Right cardiac atrium (tissue), 5 donors: Measurements from ENCODE around the gene ZNF622. TPM values are rescaled to one million over a fixed set of nuclear protein-coding genes. Genes with fewer than 3 reads are reported as not detected.

ENCODE experiments used
- ATAC-seq, 2 donors: fragments of 200-7000 bp; cut with Tn5 transposase; one replicate each; pipeline versions ENCODE4 v1.8.0 to v1.9.1; 2020; ENCODE audit warnings: moderate library complexity in 2 of 2, mild to moderate bottlenecking in 1 of 2
- DNase-seq, 3 donors: peaks; one replicate each; pipeline ENCODE4 v3.0.0-alpha.2; 2020
- H3K27ac ChIP-seq: one replicate; pipeline ENCODE4 v1.5.1; 2013; ENCODE audit warnings: mild to moderate bottlenecking, low read length, control low read depth, moderate library complexity
- H3K27me3 ChIP-seq: one replicate; pipeline ENCODE4 v1.6.1; 2013; ENCODE audit not compliant: control insufficient read depth, insufficient read depth
- H3K4me1 ChIP-seq: one replicate; pipeline ENCODE4 v1.6.1; 2013; ENCODE audit warnings: low read length; ENCODE audit not compliant: control insufficient read depth, insufficient read depth
- H3K4me3 ChIP-seq: one replicate; pipeline ENCODE4 v1.5.1; 2013; ENCODE audit warnings: low read length, control low read depth
- H3K9me3 ChIP-seq: one replicate; pipeline ENCODE4 v1.6.1; 2013; ENCODE audit warnings: low read length; ENCODE audit not compliant: control insufficient read depth
- WGBS: extraction: QIAGEN DNeasy Blood & Tissue Kit; methylation state at CpG from one replicate; pipeline ENCODE4 v1.1.7; 2013; 5-methylcytosine and 5-hydroxymethylcytosine counted together
- intact Hi-C, 4 donors: fragments of 100-400 bp; cut with DNase I; formaldehyde crosslinking; loops; one replicate each; pipeline versions ENCODE4 v1.11.0 to v1.14.0; 2022 to 2023
- polyA plus RNA-seq: library from polyadenylated mRNA; stranded (reverse); fragments of 200-250 nt; gene quantifications from one replicate; pipeline ENCODE4 v1.2.3, GENCODE V29; 2013
- total RNA-seq, 4 donors: library from RNA; stranded (reverse); fragmentation: NEBNext Ultra II Directional; extraction: Animal tissue kit (Norgen Biotek cat#: 25700); gene quantifications; one replicate each; pipeline ENCODE4 v1.2.1, GENCODE V29; 2021
- donor health status: healthy with polysubstance abuse.
- donor health status: DM: no; HTN: yes; CAD: no.
- donor health status: DM: no; HTN: no; CAD: no.
- donor health status: DM: no; HTN: yes; CAD: no; lungs with severe emphysema.
- donor health status: DM: yes; HTN: yes; CAD: no.

The ZNF622 gene
- total and polyA plus RNA-seq, 5 donors: 35.9 to 51.0 (median 40.9) TPM

DNA sequence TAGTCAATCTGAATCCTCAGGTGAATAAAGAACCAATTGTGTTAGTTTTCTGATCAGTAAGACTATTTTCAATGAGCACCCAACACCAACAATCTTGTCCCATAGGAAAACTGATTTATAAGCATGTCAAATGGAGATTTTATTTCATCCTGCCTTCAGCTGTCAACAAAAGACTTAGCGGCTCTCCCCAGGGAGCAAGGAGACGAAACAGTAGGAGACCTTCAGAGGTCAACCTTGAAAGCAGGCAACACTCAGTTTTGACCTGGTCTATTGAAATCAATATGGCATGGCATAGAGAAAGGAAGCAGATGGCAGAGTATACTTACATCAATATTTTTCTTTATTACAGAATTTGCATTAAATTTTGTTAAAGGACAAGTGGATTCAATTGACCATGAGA lies 34.1 kb downstream of the ZNF622 start:
- no peaks in the 10 kb centered on the region for H3K4me1 ChIP-seq
- no peaks in the 10 kb centered on the region for H3K27me3 ChIP-seq
- ATAC-seq (no peak), DNase-seq (no peak)
- peaks cover 2% of the 10 kb centered on the region for H3K9me3 ChIP-seq
- H3K27ac ChIP-seq: no peak overlapping the region
- H3K4me3 ChIP-seq: no peak overlapping the region
- 60% methylated on average over 2 of the region's 2 CpGs for WGBS
- intact Hi-C loops: no loop called here

DNA sequence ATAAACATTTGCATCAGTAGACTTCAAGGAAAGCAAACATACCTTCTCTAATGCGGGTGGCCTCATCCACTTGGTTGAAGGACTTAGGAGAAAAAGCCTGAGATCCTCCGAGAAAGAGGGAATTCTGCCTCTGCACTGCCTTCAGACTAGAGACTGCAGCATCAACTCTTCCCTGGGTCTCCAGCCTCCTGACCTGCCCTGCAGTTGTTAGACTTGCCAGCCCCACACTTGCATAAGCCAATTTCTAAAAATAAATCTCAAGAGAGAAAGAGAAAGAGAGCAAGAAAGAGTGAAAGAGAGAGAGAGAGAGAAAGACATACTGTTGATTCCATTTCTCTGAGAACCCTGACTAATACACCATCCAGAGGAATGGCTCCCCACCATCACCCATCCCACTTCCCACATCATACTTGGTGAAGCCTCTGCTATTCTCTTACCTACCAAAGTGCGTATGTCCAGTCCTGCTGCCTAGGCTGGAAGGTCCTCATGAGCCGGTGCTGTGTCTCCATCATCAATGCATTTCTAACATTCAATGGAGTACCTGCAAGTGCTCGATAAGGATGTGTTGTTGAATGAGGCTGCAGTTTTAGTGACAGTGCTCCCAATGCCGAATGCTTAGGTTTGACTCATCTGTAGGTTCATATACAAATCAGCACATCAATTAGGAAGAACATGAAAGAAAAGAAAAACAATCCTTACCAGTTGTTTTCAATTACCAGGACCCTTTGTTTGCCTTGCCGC lies 35.1 kb downstream of the ZNF622 start:
- Histone ChIP-seq H3K4me3 (no peak overlapping the region), H3K9me3 (peaks cover 2% of the 10 kb centered on the region), H3K27ac (no peak overlapping the region), H3K4me1 (no peaks in the 10 kb centered on the region), H3K27me3 (no peaks in the 10 kb centered on the region)
- WGBS: 91% methylated on average over 7 of the region's 7 CpGs
- DNase-seq (no peak), ATAC-seq (no peak)
- intact Hi-C loops: no loop called here

DNA sequence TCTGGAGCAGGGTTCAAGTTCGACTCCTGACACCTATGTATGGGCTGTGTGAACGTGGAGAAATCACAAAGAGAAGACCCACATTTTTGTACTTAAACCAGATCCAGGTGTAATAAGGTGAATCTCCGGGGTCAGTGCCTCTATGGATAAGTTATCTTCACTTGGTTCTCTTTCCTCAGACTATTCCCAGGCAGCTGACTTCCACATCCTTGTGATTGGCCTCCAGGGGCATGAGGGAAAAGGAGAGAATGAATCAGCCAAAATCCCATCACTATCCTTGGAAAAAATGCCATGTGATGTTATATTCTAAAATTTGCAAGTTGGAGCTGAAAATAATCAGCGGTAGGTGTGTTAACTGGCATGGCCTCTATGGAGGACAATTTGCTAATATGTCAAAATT lies 37.2 kb downstream of the ZNF622 start:
- no peak for DNase-seq
- no peaks in the 10 kb centered on the region for H3K27me3 ChIP-seq
- intact Hi-C loops: no loop called here
- no peak overlapping the region for H3K27ac ChIP-seq
- no peaks in the 10 kb centered on the region for H3K4me1 ChIP-seq
- peaks cover 2% of the 10 kb centered on the region for H3K9me3 ChIP-seq
- no peak for ATAC-seq
- WGBS: 83% methylated on average over 4 of the region's 4 CpGs
- no peak overlapping the region for H3K4me3 ChIP-seq

DNA sequence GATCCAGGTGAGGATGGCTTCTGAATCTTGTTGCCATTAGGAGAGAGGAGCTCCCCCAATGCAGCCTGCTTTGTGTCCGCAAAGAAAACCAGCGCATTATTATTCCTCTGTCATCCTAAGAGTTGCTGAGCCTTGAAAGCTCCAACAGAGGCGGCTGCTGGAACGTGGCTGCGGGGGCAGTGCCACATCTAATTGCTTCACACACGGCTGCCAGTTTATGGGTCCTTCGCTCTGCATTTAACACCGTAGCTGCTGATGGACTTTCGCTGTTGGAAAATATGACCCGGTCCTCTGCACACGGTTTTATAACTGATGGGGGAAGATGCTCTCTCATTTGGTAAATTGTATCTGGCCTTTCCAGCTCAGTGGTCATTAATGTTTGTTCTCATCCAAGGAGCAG lies 38.0 kb downstream of the ZNF622 start:
- no peak overlapping the region for H3K27ac ChIP-seq
- 41% methylated on average over 11 of the region's 11 CpGs for WGBS
- no peaks in the 10 kb centered on the region for H3K27me3 ChIP-seq
- DNase-seq (no peak), ATAC-seq (no peak)
- peaks cover 2% of the 10 kb centered on the region for H3K9me3 ChIP-seq
- H3K4me3 ChIP-seq: no peak overlapping the region
- no peaks in the 10 kb centered on the region for H3K4me1 ChIP-seq
- intact Hi-C loops: no loop called here

DNA sequence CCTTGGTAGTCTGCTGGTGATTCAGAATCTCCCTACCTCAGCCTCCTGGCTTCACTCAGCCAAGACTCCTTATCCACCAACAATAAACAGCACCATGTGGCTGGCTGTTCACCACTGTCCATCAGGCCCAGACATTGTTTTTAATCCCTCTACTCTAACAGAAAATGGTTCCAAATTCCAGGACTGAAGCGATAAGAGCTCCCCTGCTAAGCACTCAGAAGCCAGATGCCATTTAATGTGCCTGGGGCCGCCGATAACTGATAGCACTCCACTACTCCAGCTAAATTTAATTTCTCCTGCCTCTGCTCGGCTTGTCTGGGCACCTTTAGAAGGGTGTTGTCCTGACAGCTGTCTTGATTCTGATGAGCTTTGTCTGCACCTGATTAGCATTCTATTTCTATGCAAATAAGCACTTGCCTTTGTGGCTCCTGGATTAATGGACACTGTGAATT lies 47.1 kb downstream of the ZNF622 start:
- Histone ChIP-seq H3K9me3 (no peaks in the 10 kb centered on the region), H3K27me3 (no peaks in the 10 kb centered on the region), H3K4me1 (peaks cover 3% of the 10 kb centered on the region), H3K27ac (peak overlapping the region; percentile 85), H3K4me3 (no peak overlapping the region)
- intact Hi-C loops: no loop called here
- ATAC-seq (peak; percentile 94 to 96), DNase-seq (peak in 2 of 3 donors; percentile 19 to 61)
- WGBS: 20% methylated on average over 4 of the region's 4 CpGs

DNA sequence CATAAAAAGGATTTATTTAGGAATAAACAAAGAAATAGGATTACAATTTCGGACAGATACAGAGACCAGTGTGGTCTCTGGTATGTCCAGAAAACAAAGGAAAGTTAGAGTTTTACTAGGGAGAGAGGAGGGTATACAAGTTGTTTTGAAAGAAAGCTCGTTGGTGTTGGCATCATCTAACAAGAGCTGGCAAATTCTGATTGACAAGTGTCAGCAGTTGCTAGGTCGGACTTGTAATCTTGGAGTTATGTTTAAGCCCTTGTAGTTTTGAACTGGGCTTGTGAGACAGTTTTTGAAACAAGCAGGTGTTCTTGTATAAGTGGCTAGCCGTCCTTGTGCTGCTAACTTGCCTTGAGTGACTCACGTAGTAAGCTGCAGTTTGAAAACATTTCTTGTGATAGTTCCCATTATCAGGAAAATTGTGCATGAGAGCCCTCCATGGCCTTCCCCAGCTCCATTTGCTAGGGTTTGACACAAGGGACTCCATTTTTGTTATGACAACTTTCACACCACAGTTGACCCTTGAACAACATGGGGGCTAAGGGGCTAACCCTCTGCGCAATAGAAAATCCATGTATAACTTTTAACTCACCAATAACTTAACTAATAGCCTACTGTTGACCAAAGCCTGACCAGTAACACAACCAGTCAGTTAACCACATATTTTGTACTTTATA lies 48.1 kb downstream of the ZNF622 start:
- no peak for ATAC-seq
- 69% methylated on average over 6 of the region's 6 CpGs for WGBS
- Histone ChIP-seq H3K4me1 (peaks cover 3% of the 10 kb centered on the region), H3K27ac (no peak overlapping the region), H3K27me3 (no peaks in the 10 kb centered on the region), H3K4me3 (no peak overlapping the region), H3K9me3 (no peaks in the 10 kb centered on the region)
- intact Hi-C loops: no loop called here
- no peak for DNase-seq

DNA sequence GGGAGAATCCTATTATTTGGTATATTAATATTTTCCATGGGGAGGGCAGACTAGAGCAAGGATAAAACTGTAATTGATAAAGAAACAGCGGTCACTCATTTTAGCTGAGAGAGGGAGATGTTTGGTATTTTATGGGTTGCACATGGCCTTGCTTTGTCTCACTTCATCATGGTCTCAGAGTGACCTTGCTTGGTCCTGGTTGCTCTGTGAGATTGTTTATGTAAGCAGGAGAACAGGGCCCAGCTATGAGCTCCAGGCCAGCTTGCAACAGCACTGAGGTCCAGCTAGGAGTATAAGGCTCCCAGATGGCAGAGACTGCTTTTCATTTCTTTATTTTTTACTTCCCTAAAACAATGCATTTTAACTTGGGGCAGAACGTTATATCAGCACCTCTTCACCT lies 50.7 kb downstream of the ZNF622 start:
- Histone ChIP-seq H3K27me3 (no peaks in the 10 kb centered on the region), H3K27ac (no peak overlapping the region), H3K9me3 (no peaks in the 10 kb centered on the region), H3K4me3 (no peak overlapping the region), H3K4me1 (peaks cover 3% of the 10 kb centered on the region)
- WGBS: 86% methylated on average over 2 of the region's 2 CpGs
- DNase-seq (no peak), ATAC-seq (no peak)
- intact Hi-C loops: no loop called here

DNA sequence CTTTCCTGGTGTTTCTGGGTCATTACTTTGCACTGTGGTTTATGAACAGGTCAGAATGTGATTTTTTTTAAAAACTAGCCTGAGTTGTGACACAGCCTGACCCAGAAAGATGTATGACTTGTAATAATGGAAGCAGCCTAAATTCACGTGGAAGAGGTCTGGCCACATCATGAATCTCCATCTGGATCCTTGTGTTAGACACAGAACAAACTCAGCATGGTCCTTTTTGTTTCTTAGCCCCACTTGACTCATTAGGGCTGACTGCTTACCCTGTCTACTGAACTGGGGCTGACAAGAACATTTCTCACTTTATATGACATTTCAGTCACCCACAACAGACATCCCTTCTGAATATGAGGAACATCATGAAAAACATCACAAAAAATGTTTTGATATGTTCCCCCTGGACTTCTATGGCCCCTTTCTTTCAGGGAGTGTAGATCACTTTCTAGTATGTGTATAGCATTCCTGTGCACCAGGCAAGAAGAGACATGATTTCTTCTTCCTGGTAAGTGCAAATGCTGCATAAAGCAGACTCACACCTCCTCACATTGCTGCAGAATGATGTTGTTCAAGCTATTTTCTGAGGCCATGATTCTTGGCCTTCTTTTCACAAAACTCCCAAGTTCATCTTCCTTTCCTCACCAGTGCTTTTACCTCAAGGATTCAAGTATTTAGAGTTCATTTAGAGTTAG lies 52.3 kb downstream of the ZNF622 start:
- 75% methylated on average over 1 of the region's 1 CpG for WGBS
- no peak overlapping the region for H3K4me3 ChIP-seq
- H3K27me3 ChIP-seq: no peaks in the 10 kb centered on the region
- peaks cover 2% of the 10 kb centered on the region for H3K4me1 ChIP-seq
- H3K9me3 ChIP-seq: no peaks in the 10 kb centered on the region
- intact Hi-C loops: no loop called here
- H3K27ac ChIP-seq: no peak overlapping the region
- ATAC-seq (no peak), DNase-seq (no peak)

DNA sequence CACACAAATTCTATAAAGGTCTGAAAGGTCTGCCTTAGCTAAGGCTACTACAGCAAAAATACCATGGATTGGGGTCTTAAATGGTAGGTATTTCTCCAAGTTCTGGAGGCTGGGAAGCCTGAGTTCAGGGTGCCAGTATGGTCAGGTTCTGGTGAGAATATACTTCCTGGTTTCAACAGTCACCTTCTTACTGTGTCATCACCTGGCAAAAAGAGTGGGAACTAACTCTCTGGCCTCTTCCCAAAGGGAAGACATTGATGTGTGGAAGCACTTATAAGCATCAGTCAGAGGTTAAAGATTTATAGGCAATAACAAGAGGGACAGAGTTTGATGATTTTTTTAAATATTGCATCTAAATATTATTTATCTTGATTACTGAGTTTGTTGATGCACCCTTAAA lies 53.0 kb downstream of the ZNF622 start:
- ATAC-seq: no peak
- intact Hi-C loops: no loop called here
- no peak for DNase-seq

DNA sequence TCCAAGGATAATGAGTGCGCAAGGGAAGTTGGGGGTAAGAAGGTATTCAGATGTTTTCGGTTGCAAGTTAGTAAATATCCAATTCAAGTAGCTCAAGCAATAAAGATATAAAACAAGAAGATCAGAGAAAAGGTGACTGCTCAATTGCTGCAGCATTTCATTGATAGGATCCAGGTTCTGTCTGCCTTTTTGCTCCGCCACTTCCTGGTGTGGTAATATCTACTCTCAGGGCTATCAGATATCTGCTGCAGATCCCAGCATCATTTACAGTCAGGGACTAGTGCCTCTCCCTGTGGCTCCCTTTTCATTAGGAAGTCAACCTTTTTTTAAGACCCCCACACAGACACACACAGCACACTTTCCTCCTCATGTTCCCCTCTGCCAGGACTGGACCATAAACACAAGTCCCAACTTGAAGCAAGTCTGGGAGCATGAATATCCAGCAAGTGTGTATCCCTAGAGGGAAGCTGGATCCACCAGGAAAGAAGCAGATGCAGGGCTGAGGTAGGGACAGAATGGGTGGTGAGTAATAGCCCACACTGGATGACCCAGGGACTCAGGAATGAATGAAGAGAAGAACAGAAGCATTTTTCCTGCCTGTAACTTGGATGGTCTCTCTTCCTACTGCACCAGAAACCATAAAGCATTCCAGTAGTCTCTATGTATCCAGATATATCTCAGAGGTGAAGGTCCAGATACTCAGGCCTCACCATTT lies 53.7 kb downstream of the ZNF622 start:
- WGBS: 77% methylated on average over 3 of the region's 3 CpGs
- ATAC-seq (no peak), DNase-seq (no peak)
- H3K27me3 ChIP-seq: no peaks in the 10 kb centered on the region
- H3K9me3 ChIP-seq: no peaks in the 10 kb centered on the region
- H3K4me3 ChIP-seq: no peak overlapping the region
- intact Hi-C loops: no loop called here
- H3K4me1 ChIP-seq: no peaks in the 10 kb centered on the region
- H3K27ac ChIP-seq: no peak overlapping the region

More for the DNA sequence above, 53.0 kb downstream of the ZNF622 start:
- Histone ChIP-seq H3K27ac (no peak overlapping the region), H3K9me3 (no peaks in the 10 kb centered on the region), H3K4me3 (no peak overlapping the region), H3K4me1 (peaks cover under 1% of the 10 kb centered on the region), H3K27me3 (no peaks in the 10 kb centered on the region)

DNA sequence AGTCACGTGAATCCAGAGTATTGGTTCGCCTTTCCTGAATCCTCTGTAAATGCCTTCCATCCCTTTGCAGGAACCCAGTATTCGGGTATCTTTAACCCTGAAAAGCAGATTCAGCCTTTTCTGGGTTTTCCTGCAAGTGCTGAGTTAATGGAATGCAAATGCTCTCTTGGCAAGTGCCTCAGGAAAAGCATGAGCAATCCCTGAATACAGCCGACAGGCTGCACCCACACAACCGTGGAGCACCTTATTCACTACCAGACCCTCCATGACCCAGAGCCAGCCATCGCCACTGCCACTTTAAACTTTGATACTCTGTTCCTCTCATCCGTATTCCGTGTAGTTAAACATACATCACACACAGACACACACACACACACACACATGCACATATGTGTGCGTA lies 54.4 kb downstream of the ZNF622 start:
- Histone ChIP-seq H3K4me3 (no peak overlapping the region), H3K27ac (no peak overlapping the region), H3K4me1 (no peaks in the 10 kb centered on the region), H3K9me3 (no peaks in the 10 kb centered on the region), H3K27me3 (no peaks in the 10 kb centered on the region)
- WGBS: 75% methylated on average over 9 of the region's 9 CpGs
- DNase-seq (no peak), ATAC-seq (no peak)
- intact Hi-C loops: no loop called here
